Kidney epithelial cell (primary cell): ENCODE results near the gene SPECC1. TPM values are rescaled to one million over a fixed set of nuclear protein-coding genes. Genes with fewer than 3 reads are reported as not detected.
"Not testable (repeated sequence)": the region's sequence is repeated elsewhere in the genome, so short reads cannot be mapped to it uniquely, and the experiment has no call there.

Experiments
- DNase-seq: peaks from one replicate; pipeline ENCODE4 v3.0.0-alpha.2; 2010; ENCODE audit warnings: low read depth
- H3K27me3 ChIP-seq: 2 replicates; pipeline ENCODE4 v1.6.0; 2011; ENCODE audit warnings: low read length; ENCODE audit not compliant: control insufficient read depth, insufficient read depth
- H3K36me3 ChIP-seq: 2 replicates; pipeline ENCODE4 v1.5.1; 2011; ENCODE audit warnings: low read length; ENCODE audit not compliant: control insufficient read depth, insufficient read depth
- H3K4me3 ChIP-seq: 2 replicates; pipeline ENCODE4 v1.5.1; 2011; ENCODE audit warnings: low read depth, mild to moderate bottlenecking, control low read depth, low read length
- CTCF ChIP-seq: IDR thresholded peaks from 2 replicates; pipeline ENCODE4 v1.5.1; 2011; ENCODE audit warnings: mild to moderate bottlenecking, moderate library complexity, low read length, control low read depth, inconsistent platforms; ENCODE audit not compliant: insufficient read depth, poor library complexity, severe bottlenecking
- total RNA-seq: library from RNA; depleted of rRNA; stranded (reverse); fragments of >200 nt; gene quantifications from 2 replicates; pipeline ENCODE4 v1.2.3, GENCODE V29; 2015

Gene SPECC1
- total RNA-seq, 1 donor from 2014 or later = 62.3 TPM

GRCh38 chr17:20184977-20185619 lies 175.9 kb downstream of the SPECC1 start:
- DNase-seq = no peak
- no peaks in the 10 kb centered on the region for H3K27me3 ChIP-seq
- no peak overlapping the region for H3K4me3 ChIP-seq
- H3K36me3 ChIP-seq = no peaks in the 10 kb centered on the region
- TF ChIP-seq CTCF = no peak

- Histone ChIP-seq H3K27me3 (no peaks in the 10 kb centered on the region), H3K4me3 (no peak overlapping the region), H3K36me3 (no peaks in the 10 kb centered on the region)
- no peak for TF ChIP-seq CTCF
- DNase-seq = no peak
Observed at GRCh38 chr17:20187049-20187448, 177.9 kb downstream of the SPECC1 start.

GRCh38 chr17:20189302-20189701 lies 180.1 kb downstream of the SPECC1 start:
- DNase-seq = no peak
- Histone ChIP-seq H3K36me3 (no peaks in the 10 kb centered on the region), H3K4me3 (no peak overlapping the region), H3K27me3 (no peaks in the 10 kb centered on the region)
- TF ChIP-seq CTCF = no peak

- H3K4me3 ChIP-seq = no peak overlapping the region
- no peaks in the 10 kb centered on the region for H3K27me3 ChIP-seq
- no peak for DNase-seq
- no peak for TF ChIP-seq CTCF
- no peaks in the 10 kb centered on the region for H3K36me3 ChIP-seq
Observed at GRCh38 chr17:20189979-20190378, 180.8 kb downstream of the SPECC1 start.

- Histone ChIP-seq H3K4me3 (no peak overlapping the region), H3K27me3 (no peaks in the 10 kb centered on the region), H3K36me3 (no peaks in the 10 kb centered on the region)
- no peak for DNase-seq
- TF ChIP-seq CTCF = no peak
Observed at GRCh38 chr17:20190605-20191004, 181.4 kb downstream of the SPECC1 start.

- no peaks in the 10 kb centered on the region for H3K27me3 ChIP-seq
- no peaks in the 10 kb centered on the region for H3K36me3 ChIP-seq
- TF ChIP-seq CTCF = no peak
- no peak for DNase-seq
- H3K4me3 ChIP-seq = no peak overlapping the region
Observed at GRCh38 chr17:20191056-20191455, 181.9 kb downstream of the SPECC1 start.

- DNase-seq, H3K36me3 ChIP-seq, H3K27me3 ChIP-seq, H3K4me3 ChIP-seq: not testable (repeated sequence)
Observed at GRCh38 chr17:20196286-20196685, 187.1 kb downstream of the SPECC1 start.
